ENCODE measurements around the gene PLEKHJ1.

- TF ChIP-seq ATF3 (IDR thresholded peaks at IDR 0.05) (no peak), CTCF (IDR thresholded peaks at IDR 0.05; ENCODE audit: low read depth, low read length, missing input control) (no peak), YY1 (IDR thresholded peaks at IDR 0.05) (no peak), REST (IDR thresholded peaks at IDR 0.05) (no peak), GABPA (IDR thresholded peaks at IDR 0.05 in 1 of 2, conservative IDR thresholded peaks at IDR 0.05 in 1 of 2) (no peak), FOXA1 (IDR thresholded peaks at IDR 0.05) (no peak), EGR1 (IDR thresholded peaks at IDR 0.05; ENCODE audit: low read depth in 2 of 2) (no peak), RAD21 (IDR thresholded peaks at IDR 0.05) (no peak)
Measured at GRCh38 chr19:2246014-2246620, 10.0 kb upstream of the PLEKHJ1 start.
